Ishikawa (cell line): Measurements from ENCODE around the gene RPL23.

ENCODE experiments used
- CEBPB ChIP-seq: IDR thresholded peaks from 2 replicates; pipeline ENCODE4 v1.6.1; 2012
- EP300 ChIP-seq: IDR thresholded peaks from 2 replicates; pipeline ENCODE4 v1.6.1; 2012; ENCODE audit warnings: borderline replicate concordance

GRCh38 chr17:38850374-38850773, 3.1 kb downstream of the RPL23 start:
- TF ChIP-seq CEBPB (no peak), EP300 (no peak)
